IPS DF 4.7 (cell line): ENCODE measurements around the gene USP44.
"Not testable (repeated sequence)": the region's sequence is repeated elsewhere in the genome, so short reads cannot be mapped to it uniquely, and the experiment has no call there.

Source experiments
- DNase-seq: peaks from one replicate; pipeline ENCODE4 v3.0.0-alpha.2; 2013; ENCODE audit warnings: low spot score; ENCODE audit errors: extremely low read depth

The USP44 gene

DNA sequence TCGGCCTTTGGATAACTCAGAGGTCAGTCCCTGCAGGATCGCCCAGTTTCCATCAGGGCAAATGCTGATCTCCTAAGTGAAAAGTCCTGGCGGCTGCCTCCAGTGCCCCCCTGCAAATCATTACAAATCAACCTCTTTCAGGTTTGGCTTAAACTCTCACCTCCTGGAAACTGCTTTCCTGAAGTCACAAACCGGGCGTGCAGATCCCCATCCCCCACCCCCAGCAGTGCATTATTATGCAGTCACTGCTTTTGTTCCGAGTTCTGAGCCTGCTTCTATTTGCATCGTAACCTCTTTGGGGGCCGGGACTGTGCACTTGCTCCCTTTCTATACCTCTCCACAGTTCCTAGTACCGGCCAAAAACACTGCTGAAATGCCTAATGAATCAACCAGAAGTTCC is at the start of gene USP44:
TSS of gene USP44 (minus strand) at position 172 of the 400 bp plus-strand sequence. CDS start 17,220 bp downstream, outside the sequence.
- DNase-seq = no peak

DNA sequence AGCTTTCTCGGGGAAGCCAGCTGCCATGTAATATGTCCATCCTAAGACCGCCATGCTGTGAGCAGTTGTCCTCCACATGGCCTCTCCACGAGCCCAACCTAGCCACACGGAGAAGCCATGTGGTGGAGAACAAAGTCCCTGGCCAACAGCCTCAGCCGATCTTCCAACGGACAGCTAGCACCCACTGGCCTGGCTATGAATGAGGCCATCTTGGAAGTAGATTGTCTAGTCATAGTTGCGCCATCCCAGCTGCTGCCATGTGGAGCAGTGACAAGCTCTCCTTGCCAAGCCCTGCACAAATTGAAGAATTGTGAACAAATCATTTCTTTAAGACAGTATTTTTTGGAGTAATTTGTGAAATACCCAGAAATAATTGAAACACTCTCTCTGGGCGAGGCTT is 49.3 kb upstream of the USP44 start:
- no peak for DNase-seq

DNA sequence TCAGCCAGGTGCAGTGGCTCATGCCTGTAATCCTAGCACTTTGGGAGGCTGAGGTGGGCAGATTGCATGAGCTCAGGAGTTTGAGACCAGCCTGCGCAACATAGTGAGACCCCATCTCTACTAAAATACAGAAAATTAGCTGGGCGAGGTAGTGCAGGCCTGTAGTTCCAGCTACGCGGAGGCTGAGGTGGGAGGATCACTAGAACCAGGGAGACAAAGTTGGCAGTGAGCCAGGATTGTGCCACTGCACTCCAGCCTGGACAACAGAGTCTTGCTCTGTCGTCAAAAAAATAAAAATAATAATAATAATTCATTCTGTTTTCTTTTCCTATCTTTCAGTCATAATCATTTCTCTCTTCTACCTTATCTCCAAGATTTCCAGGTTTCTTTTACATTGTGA is 48.6 kb upstream of the USP44 start:
- no peak for DNase-seq

DNA sequence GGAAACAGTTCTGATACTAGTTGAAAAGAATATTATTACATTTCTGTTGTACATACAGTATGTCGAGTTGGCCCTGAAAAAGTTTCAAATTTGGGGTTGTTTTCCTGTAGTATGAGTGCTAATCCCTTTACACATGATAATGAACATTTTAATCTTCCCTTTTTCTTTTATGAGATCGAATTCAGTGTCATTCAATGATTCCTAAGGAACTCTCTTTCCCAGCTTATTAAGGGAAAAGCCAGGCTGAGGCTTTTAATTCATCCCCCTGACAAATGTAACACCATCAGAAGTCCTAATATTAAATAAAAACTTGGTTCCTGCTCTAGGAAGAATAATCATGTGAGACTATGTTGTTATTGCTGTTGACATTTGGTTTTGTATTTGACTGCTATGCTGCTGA is 42.9 kb upstream of the USP44 start:
- no peak for DNase-seq

DNA sequence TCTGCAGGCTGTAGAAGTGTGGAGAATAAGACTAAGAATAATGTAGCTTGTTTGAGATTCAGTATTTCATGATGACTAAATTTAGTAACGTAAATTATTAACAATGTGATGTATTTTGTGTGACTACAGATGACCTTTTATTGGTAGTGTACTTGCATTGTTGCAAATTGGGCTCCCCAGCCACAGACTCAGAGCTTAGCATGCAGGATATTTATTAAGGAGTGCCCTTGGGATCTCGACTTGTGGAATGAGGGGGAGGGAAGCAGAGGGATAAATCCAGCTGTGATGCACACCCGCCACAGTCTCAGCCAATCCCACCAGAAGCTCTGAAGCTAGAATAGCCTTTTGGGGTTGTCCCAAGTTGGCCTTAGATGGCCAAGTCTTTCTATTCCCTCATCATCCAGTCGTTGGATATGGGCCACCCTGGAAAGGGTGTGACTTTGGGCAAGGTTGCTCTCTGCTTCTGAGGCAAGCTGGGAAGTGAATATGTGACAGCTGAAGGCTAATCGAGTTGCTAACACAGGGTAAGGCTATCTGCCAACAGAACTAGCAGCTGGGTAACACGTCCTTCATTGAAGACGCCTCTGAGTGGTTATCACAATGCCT is 42.1 kb upstream of the USP44 start:
- DNase-seq = no peak

DNA sequence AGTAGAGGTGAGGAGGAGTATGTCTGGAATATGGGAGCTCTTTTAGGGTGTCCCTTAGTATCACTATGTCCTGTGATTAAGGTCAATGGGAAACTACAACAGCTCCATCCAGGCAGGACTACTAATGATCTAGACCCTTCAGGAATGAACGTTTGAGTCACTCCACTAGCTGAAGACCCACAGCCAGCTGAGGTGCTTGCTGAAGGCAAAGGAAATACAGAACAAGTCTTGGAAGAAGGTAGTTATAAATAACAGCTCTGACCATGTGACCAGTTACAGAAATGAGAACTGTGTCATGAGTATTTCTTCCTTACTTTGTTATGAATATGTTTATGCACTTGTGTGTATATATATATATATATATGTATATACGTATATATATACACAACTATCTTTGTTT is 40.5 kb upstream of the USP44 start:
- DNase-seq = no peak

DNA sequence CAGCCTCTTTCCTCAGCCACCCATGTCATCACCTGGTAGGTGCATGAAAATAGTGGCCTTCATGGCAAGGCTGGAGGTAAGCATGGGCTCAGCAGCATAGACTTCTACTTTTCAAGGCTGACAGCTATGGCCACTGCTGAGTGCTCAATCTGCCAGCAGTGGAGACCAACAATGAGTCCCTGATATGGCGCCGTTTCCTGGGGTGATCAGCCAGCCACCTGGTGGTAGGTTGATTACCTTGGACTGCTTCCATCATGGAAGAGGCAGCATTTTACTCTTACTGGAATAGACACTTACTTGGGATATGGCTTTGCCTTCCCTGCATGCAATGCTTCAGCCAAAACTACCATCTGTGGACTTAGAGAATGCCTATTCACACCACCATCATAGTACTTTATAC is 39.5 kb upstream of the USP44 start:
- DNase-seq = no peak

DNA sequence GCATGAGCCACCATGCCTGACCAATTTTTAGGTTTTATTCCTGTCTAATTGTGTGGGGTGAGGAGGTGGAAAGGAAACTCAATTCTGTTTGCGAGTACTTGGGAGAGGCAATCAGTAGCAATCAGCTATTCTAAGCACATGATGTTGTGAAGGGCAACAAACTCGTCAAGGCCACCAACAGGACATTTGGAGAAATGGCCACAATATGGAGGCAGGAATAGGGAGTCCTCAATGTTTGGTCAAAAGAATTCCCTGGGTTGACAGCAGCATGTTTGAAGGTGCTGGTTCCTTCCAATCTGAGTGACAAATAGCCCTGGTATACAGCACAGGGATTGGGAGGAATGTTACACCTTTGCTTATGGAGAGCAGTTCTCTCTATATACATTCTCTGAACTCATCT is 32.7 kb upstream of the USP44 start:
- no peak for DNase-seq

DNA sequence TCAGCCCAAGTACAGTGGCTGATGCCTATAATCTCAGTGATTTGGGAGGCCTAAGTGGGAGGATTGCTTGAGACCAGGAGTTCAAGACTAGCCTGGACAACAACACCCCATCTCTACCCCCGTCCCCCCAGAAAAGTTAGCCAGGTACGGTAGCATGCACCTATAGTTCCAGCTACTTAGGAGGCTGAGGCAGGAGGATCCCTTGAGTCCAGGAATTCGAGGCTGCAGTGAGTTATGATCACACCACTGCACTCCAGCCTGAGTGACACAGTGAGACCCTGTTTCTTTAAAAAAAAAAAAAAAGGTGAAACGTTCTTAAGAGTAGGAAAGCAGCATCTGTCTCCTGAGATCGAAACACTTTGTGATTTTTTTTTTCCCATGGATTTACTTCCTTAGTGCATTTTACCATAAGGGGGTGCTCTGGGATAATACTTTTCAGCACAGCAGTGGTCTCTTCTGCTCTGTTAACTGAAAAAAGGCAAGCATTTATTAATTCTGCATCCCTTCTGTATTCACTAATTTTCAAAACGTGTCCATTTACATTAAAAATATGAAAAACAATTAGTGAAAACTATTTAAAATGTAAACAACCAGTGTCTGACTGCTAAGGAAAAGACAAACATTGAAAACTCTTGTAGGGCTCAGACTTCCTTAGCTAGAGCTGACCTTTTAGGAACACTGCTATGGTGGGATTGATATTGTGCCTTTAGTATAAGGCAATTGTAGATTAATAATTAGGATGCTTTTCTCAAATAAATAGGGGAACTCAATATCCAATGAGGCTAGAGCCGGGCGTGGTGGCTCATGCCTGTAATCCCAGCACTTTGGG is 31.2 kb upstream of the USP44 start:
- DNase-seq = no peak

DNA sequence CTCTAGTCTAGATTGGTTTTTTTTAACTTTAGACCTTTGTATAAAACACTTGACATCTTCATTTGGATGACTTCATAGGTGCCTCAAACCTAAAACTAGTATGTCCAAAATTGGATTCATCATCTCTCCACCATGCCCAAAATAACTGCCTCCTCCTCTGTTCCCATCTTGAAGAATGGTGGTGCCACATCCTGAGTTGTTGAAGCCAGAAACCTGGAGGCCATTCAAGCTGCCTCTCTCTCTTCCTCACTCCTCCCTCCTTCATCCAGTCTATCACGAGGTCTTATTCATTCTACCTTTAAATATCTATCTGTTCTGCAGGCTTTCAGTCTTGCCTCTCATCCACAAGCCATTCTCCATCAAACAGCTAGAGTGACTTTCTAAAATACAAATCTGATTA is 26.5 kb upstream of the USP44 start:
- no peak for DNase-seq

DNA sequence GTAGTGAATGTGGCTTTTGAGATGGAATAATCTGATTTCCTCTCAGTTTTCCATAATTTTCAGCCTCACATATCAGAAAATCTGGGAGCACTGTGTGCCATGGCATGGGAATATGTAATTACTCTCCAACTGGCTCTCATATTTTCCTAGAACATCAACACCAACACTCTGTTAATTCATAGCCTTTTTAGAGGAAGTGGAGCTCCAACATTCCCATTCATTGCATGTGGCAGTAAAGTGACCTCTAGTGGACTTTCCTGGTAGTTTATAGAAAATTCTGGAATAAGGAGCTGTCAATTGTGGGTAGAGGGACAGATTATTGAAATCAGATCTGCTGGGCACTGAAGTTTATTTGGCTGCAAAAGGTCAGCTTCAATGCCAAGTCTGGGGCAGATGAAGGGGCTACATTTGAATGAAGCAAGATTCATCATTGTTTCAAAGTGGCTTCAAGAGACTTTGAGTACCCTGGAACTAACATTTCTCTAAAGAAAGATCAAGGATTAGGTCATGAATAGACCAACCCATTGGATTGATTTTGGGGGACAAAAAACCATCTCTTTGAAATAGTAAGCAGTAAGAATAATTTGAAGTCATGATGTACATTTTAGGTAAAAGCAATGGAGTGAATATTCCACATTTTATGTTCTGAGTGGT is 23.6 kb upstream of the USP44 start:
- DNase-seq = no peak

DNA sequence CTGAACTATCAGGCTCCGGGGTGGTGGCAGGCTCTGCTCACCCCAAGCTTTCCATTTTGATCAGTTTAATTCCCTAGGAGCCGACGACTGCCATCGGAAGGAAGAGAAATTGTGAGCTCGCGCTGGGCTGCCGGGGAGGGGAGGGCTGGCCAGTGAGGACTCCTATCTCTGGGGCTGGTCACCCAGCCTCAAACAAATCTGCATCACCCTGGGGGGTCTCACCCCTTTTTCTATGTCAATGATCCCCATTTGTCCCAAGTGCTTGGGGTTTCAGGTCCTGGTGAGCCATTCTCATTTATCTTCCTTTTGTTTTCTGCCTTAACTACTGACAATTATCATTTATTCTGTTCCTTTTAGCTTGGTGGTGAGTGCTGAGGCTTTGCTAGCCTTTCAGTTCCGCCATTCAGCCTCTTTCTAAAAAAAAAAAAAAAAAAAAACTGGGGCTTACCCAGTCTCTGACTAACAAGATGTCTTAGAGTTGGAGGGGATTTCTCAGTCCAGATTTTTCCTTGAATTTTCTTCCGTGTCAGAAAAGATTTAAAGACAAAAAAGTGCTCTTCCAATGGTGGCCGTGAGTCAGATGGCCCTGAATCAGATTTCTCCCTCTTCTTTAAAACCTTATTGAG is 22.8 kb upstream of the USP44 start:
- no peak for DNase-seq

DNA sequence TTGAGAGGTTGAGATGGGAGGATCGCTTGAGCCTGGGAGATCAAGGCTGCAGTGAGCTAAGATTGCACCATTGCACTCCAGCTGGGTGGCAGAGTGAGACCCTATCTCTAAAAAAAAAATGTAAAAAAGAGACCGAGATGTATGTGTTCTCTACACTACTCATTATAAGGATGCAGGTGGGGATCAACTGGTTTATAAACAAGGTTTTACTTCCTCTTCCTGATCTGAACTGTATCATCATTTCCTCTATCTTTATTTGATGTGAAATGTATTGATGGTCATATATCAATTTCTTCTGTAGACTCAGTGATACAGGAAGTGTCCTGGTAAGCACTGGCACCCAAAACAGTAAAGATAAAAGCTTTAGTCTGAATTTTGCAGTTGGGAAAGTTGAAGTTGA is 20.1 kb upstream of the USP44 start:
- DNase-seq = no peak

DNA sequence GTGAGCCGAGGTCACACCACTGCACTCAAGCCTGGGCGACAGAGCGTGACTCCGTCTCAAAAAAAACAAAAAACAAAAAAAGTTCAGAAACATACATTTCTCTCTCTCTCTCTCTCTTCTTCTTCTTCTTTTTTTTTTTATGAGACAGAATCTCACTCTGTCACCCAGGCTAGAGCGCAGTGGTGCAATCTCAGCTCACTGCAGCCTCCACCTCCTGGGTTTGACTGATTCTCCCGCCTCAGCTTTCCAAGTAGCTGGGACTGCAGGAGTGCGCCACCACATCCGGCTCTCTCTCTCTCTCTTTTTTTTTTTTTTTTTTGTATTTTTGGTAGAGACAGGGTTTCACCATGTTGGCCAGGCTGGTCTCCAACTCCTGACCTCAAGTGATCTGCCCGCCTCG is 16.8 kb upstream of the USP44 start:
- not testable (repeated sequence) for DNase-seq

DNA sequence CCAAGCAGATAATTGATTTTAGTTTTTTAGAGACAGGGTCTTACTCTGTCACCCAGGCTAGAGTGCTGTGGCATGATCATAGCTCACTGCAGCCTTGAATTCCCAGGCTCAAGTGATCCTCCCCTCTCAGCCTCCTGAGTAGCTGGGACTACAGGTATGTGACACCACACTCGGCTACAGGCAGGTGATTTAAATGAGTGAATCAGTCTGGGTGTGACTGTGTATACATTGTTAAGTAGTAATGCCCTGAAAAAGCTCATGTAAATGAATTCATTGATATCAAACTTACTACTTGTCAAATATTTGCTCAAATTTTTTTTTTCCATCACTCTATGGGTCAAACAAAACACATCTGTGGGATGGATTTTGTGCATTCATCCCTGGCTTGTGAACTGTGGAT is 6.3 kb upstream of the USP44 start:
- DNase-seq = no peak

DNA sequence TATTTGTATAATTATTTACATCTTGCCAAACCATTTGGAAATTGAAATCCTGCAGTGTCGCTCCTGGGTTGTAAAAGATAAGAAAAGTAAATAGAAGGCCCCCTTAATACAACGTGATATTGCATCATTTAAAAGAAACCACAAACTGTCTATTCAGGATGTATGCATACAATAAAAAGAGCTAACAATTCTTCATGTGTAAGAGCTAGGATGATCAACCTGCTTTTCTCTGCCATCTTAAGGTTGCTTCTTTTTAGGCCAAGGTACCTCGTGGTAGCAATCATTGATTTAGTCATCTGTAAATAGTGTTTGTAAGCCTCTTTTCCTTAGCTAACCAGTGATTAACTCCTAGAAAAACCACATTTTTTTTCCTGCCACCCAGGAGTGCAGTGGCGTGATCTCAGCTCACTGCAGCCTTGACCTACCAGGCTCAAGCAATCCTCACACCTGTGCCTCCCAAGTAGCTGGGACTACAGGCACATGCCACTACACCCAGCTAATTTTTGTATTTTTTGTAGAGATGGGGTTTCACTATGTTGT is 3.3 kb upstream of the USP44 start:
- DNase-seq = no peak

DNA sequence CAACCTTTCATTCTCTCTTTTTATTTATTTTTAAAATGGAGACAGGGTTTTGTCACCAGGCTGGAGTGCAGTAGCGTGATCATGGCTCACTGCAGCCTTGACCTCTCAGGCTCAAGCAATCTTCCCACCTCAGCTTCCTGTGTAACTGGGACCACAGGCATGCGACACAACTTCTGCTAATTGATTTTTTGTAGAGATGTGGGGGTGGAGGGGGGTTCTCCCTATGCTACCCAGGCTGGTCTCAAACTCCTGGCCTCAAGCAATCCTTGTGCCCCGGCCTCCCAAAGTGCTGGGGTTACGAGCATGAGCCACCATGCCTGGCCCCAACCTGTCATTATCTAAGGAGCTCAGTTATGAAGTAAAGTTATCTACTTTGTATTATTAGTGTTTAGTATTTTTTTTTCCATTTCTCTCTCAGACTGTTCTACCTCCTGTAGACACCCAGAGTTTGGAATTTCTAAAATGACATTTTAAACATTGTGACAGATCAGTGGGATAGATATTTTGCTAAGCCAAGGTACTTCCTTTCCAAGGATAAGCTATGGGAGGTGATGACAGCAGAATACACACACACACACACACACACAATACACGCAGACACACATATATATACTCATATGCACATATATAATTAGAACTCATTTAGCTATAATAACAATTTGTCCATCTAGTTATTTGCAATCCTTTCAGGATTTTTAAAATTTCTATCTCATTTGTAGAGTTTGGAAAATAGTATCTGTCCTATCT is 2.1 kb upstream of the USP44 start:
- DNase-seq = no peak

DNA sequence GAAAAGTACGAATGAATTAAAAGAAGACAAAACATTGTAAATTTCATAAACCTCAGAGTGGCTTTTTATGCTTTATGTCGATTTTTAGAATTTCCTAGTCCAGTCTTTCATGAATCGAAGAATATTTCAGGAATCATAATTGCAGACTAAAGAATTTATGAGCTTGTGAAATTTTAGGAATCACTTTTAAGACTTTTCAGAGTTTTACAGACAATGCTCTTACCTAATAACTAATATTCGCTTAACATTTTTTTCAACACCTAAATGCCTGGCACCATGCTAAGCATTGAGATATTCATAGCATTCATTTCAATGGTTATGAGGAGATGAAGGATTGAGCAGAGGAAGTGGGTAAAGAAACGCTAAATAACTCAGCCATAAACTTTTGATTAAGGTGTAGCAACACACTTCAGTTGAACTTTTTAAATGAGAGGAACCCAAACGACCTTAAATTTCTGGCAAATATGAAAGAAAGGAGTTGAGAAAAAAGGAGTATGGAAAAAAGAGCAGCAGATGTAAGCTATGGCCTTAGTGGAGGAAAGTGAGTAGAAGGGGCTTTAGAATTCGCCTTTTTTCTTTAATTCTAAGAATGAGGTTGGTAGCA is 739 bp upstream of the USP44 start:
- no peak for DNase-seq

DNA sequence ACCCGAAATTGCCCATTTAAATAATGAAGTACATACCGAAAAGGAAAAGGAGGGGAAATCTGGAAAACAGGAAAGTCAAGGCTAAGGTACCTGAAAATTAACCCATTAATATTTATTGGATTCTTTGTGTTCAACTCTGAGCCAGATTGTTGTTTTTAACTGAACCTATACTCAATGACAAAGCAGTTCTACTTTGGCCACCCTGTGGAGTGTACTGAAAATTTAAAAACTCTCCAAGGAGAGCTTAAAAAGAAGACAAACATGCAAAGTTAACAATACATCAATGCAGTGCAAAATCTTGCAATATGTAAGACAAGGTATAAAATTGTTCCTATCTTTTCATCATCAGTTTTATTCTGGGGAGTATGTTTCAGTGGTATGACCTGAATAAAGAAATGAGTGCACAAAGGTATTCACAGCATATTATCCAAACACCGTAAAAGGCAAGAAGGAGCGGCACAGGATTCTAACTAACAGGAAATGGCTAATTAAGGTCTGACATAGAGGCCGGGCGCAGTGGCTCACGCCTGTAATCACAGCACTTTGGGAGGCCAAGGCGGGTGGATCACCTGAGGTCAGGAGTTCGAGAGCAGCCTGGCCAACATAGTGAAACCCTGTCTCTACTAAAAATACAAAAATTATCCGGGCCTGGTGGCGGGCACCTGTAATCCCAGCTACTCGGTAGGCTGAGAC is 1.7 kb downstream of the USP44 start:
- DNase-seq = no peak
